HG03066 (cell line): ENCODE results near the gene CACNA2D2.

Source experiments
- ATAC-seq: cut with Tn5 transposase; IDR thresholded peaks from one replicate; pipeline ENCODE4 v1.9.1; 2021; ENCODE audit warnings: low read depth; ENCODE audit not compliant: unreplicated experiment

The CACNA2D2 gene

GRCh38 chr3:50435371-50436113, 67.9 kb downstream of the CACNA2D2 start:
- ATAC-seq, result no peak

- no peak for ATAC-seq
Measured at GRCh38 chr3:50433954-50434353, 69.5 kb downstream of the CACNA2D2 start.

- ATAC-seq, result no peak
Measured at GRCh38 chr3:50430950-50431435, 72.4 kb downstream of the CACNA2D2 start.

GRCh38 chr3:50430191-50430590, 73.2 kb downstream of the CACNA2D2 start:
- no peak for ATAC-seq

- no peak for ATAC-seq
Measured at GRCh38 chr3:50428007-50428633, 75.3 kb downstream of the CACNA2D2 start.

- no peak for ATAC-seq
Measured at GRCh38 chr3:50427217-50427616, 76.2 kb downstream of the CACNA2D2 start.

GRCh38 chr3:50425911-50426310, 77.5 kb downstream of the CACNA2D2 start:
- ATAC-seq, result no peak

GRCh38 chr3:50423543-50423942, 79.9 kb downstream of the CACNA2D2 start:
- no peak for ATAC-seq

GRCh38 chr3:50422153-50422552, 81.3 kb downstream of the CACNA2D2 start:
- no peak for ATAC-seq

GRCh38 chr3:50419595-50420370, 83.7 kb downstream of the CACNA2D2 start:
- no peak for ATAC-seq

- ATAC-seq, result no peak
Measured at GRCh38 chr3:50418850-50419249, 84.6 kb downstream of the CACNA2D2 start.

- ATAC-seq, result no peak
Measured at GRCh38 chr3:50417637-50418033, 85.8 kb downstream of the CACNA2D2 start.

- no peak for ATAC-seq
Measured at GRCh38 chr3:50416736-50417636, 86.4 kb downstream of the CACNA2D2 start.

GRCh38 chr3:50415816-50416215, 87.6 kb downstream of the CACNA2D2 start:
- ATAC-seq, result no peak

GRCh38 chr3:50415061-50415460, 88.4 kb downstream of the CACNA2D2 start:
- no peak for ATAC-seq

- ATAC-seq, result no peak
Measured at GRCh38 chr3:50414616-50415015, 88.8 kb downstream of the CACNA2D2 start.

GRCh38 chr3:50412231-50412754, 91.1 kb downstream of the CACNA2D2 start:
- ATAC-seq, result no peak

- ATAC-seq, result no peak
Measured at GRCh38 chr3:50411229-50411628, 92.2 kb downstream of the CACNA2D2 start.

- no peak for ATAC-seq
Measured at GRCh38 chr3:50410608-50411139, 92.8 kb downstream of the CACNA2D2 start.

- ATAC-seq, result no peak
Measured at GRCh38 chr3:50410185-50410584, 93.2 kb downstream of the CACNA2D2 start.
